HFF-Myc (cell line): ENCODE data around the gene SPATA19.
"Not testable (repeated sequence)": the region's sequence is repeated elsewhere in the genome, so short reads cannot be mapped to it uniquely, and the experiment has no call there.

Experiments used
- DNase-seq: peaks from one replicate; pipeline ENCODE4 v3.0.0-alpha.2; 2011; ENCODE audit warnings: low read depth; ENCODE audit errors: extremely low read depth
- H3K4me3 ChIP-seq: replicated peaks from 2 replicates; pipeline ENCODE4 v1.5.1; 2011; ENCODE audit warnings: low read depth, mild to moderate bottlenecking, control low read depth, low read length
- TF ChIP-seq, protein P1 (sequence below): IDR thresholded peaks from 2 replicates; pipeline ENCODE4 v1.5.1; 2012; ENCODE audit warnings: mild to moderate bottlenecking, low read depth, low read length, control low read depth; ENCODE audit errors: missing control alignments

Gene SPATA19

GRCh38 chr11:133860151-133860550, 14.8 kb upstream of the SPATA19 start:
- TF ChIP-seq, protein P1, sequence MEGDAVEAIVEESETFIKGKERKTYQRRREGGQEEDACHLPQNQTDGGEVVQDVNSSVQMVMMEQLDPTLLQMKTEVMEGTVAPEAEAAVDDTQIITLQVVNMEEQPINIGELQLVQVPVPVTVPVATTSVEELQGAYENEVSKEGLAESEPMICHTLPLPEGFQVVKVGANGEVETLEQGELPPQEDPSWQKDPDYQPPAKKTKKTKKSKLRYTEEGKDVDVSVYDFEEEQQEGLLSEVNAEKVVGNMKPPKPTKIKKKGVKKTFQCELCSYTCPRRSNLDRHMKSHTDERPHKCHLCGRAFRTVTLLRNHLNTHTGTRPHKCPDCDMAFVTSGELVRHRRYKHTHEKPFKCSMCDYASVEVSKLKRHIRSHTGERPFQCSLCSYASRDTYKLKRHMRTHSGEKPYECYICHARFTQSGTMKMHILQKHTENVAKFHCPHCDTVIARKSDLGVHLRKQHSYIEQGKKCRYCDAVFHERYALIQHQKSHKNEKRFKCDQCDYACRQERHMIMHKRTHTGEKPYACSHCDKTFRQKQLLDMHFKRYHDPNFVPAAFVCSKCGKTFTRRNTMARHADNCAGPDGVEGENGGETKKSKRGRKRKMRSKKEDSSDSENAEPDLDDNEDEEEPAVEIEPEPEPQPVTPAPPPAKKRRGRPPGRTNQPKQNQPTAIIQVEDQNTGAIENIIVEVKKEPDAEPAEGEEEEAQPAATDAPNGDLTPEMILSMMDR = no peak
- DNase-seq = no peak
- no peak overlapping the region for H3K4me3 ChIP-seq

DNA sequence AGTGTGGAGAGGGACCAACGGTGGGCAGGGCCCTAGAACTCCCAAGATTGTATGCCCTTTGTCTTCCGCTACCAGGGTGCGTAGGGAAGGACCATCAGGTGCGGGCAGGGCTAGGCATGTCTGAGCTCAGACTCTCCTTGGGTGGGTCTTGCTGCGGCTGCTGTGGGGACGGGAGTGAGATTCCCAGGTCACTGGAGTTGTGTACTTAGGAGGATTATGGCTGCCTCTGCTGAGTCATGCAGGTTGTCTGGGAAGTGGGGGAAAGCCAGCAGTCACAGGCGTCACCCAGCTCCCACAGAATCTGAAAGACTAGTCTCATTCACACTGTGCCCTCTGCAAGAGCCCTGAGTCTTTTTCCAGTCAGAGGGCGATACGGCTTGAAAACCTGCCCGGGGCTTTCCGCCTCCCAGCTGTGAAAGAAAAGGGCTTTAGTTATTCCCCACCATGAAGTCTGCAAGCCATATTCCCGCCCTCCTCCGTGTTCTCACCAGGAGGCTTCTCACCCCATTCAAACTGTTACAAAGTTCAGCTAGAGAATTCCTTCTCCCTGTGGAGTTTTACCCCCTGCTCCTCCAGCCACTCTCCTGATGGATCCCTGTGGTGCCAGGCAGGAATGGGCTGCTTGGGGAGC, 9.1 kb upstream of the SPATA19 start:
- not testable (repeated sequence) for DNase-seq, H3K4me3 ChIP-seq

- TF ChIP-seq, protein P1 = no peak
- no peak for DNase-seq
- H3K4me3 ChIP-seq = no peak overlapping the region
Observed at GRCh38 chr11:133844217-133844616, 1.1 kb downstream of the SPATA19 start.

GRCh38 chr11:133843454-133843987, 1.8 kb downstream of the SPATA19 start:
- TF ChIP-seq, protein P1 = no peak
- DNase-seq = no peak
- H3K4me3 ChIP-seq = no peak overlapping the region

- no peak for DNase-seq
- TF ChIP-seq, protein P1 = no peak
- no peak overlapping the region for H3K4me3 ChIP-seq
Observed at GRCh38 chr11:133842730-133843129, 2.6 kb downstream of the SPATA19 start.

GRCh38 chr11:133842053-133842452, 3.3 kb downstream of the SPATA19 start:
- no peak for DNase-seq

GRCh38 chr11:133841279-133842043, 3.9 kb downstream of the SPATA19 start:
- no peak for DNase-seq
- TF ChIP-seq, protein P1 = no peak
- no peak overlapping the region for H3K4me3 ChIP-seq

More at GRCh38 chr11:133842053-133842452, 3.3 kb downstream of the SPATA19 start:
- TF ChIP-seq, protein P1 = no peak
- H3K4me3 ChIP-seq = no peak overlapping the region
